22Rv1 (cell line): Measurements from ENCODE around the gene KDM4B.
"Not testable (repeated sequence)": the region's sequence is repeated elsewhere in the genome, so short reads cannot be mapped to it uniquely, and the experiment has no call there.

Experiments
- CTCF ChIP-seq: fragments of 450-650 bp; IDR thresholded peaks from 2 replicates; pipeline ENCODE4 v1.5.1; 2017; ENCODE audit warnings: mild to moderate bottlenecking
- ZFX ChIP-seq: fragments of 450-650 bp; IDR thresholded peaks from 2 replicates; pipeline ENCODE4 v1.6.1; 2017; ENCODE audit warnings: antibody characterized with exemption, borderline replicate concordance

GRCh38 chr19:5195587-5195986 lies 226.7 kb downstream of the KDM4B start:
- TF ChIP-seq CTCF, ZFX: not testable (repeated sequence)
